SK-N-SH treated with all-trans-retinoic acid at 6 μM for 48 hours (cell line): ENCODE measurements around the gene TAOK1.

Experiments used
- ATAC-seq: fragments of 200-7000 bp; cut with Tn5 transposase; 3 replicates; pipeline ENCODE4 v1.9.1; 2020; ENCODE audit warnings: mild to moderate bottlenecking, moderate library complexity
- ARNTL ChIP-seq: fragments of 450-650 bp; formaldehyde crosslinking; IDR thresholded peaks from 2 replicates; pipeline ENCODE4 v1.5.0; 2020; ENCODE audit warnings: low read depth, mild to moderate bottlenecking, moderate library complexity, borderline replicate concordance
- BACH2 ChIP-seq: fragments of 250-450 bp; sonication (Bioruptor Pico); IDR thresholded peaks from 2 replicates; pipeline ENCODE4 v1.9.0; 2021; ENCODE audit warnings: mild to moderate bottlenecking, borderline replicate concordance
- CSDC2 ChIP-seq: fragments of 250-450 bp; sonication (Bioruptor Pico); IDR thresholded peaks from 2 replicates; pipeline ENCODE4 v1.5.0; 2020; ENCODE audit warnings: mild to moderate bottlenecking, moderate library complexity
- CSRNP3 ChIP-seq: fragments of 250-450 bp; sonication (Bioruptor Pico); IDR thresholded peaks from 2 replicates; pipeline ENCODE4 v1.5.1; 2021; ENCODE audit warnings: mild to moderate bottlenecking, moderate library complexity
- ESRRG ChIP-seq: fragments of 250-450 bp; sonication (Bioruptor Pico); IDR thresholded peaks from 2 replicates; pipeline ENCODE4 v1.6.1; 2021; ENCODE audit warnings: mild to moderate bottlenecking
- ISL1 ChIP-seq: fragments of 250-450 bp; sonication (Bioruptor Pico); IDR thresholded peaks from 2 replicates; pipeline ENCODE4 v2.1.2; 2022; ENCODE audit warnings: mild to moderate bottlenecking, moderate library complexity
- OSR1 ChIP-seq: fragments of 250-450 bp; sonication (Bioruptor Pico); IDR thresholded peaks from 2 replicates; pipeline ENCODE4 v1.8.0; 2022; ENCODE audit warnings: moderate library complexity, mild to moderate bottlenecking, inconsistent platforms
- PPARA ChIP-seq: fragments of 250-450 bp; sonication (Bioruptor Pico); IDR thresholded peaks from 2 replicates; pipeline ENCODE4 v1.5.0; 2020; ENCODE audit warnings: mild to moderate bottlenecking, borderline replicate concordance
- SNAI2 ChIP-seq: fragments of 250-450 bp; sonication (Bioruptor Pico); IDR thresholded peaks from 2 replicates; pipeline ENCODE4 v1.5.0; 2020; ENCODE audit warnings: mild to moderate bottlenecking, moderate library complexity
- TCF4 ChIP-seq: fragments of 250-450 bp; sonication (Bioruptor Pico); IDR thresholded peaks from 2 replicates; pipeline ENCODE4 v1.8.0; 2021; ENCODE audit warnings: mild to moderate bottlenecking, moderate library complexity, borderline replicate concordance
- TOX ChIP-seq: fragments of 250-450 bp; sonication (Bioruptor Pico); IDR thresholded peaks from 2 replicates; pipeline ENCODE4 v1.8.0; 2021; ENCODE audit warnings: mild to moderate bottlenecking, moderate library complexity, borderline replicate concordance
- TSHZ2 ChIP-seq: fragments of 250-450 bp; sonication (Bioruptor Pico); IDR thresholded peaks from 2 replicates; pipeline ENCODE4 v1.5.0; 2020; ENCODE audit warnings: mild to moderate bottlenecking, moderate library complexity
- ZC3H10 ChIP-seq: fragments of 250-450 bp; sonication (Bioruptor Pico); IDR thresholded peaks from 2 replicates; pipeline ENCODE4 v1.5.1; 2021; ENCODE audit warnings: mild to moderate bottlenecking, moderate library complexity
- ZFP3 ChIP-seq: fragments of 250-450 bp; sonication (Bioruptor Pico); IDR thresholded peaks from 2 replicates; pipeline ENCODE4 v1.5.0; 2020; ENCODE audit warnings: mild to moderate bottlenecking, moderate library complexity
- ZFP30 ChIP-seq: fragments of 450-650 bp; formaldehyde crosslinking; IDR thresholded peaks from 2 replicates; pipeline ENCODE4 v1.5.0; 2022; ENCODE audit warnings: mild to moderate bottlenecking, moderate library complexity
- ZNF565 ChIP-seq: fragments of 450-650 bp; formaldehyde crosslinking; conservative IDR thresholded peaks from 2 replicates; pipeline ENCODE4 v1.5.0; 2020; ENCODE audit warnings: low read depth, mild to moderate bottlenecking, moderate library complexity
- ZNF70 ChIP-seq: fragments of 450-650 bp; formaldehyde crosslinking; IDR thresholded peaks from 2 replicates; pipeline ENCODE4 v1.5.0; 2020; ENCODE audit warnings: mild to moderate bottlenecking, moderate library complexity
- ZNF8 ChIP-seq: fragments of 450-650 bp; formaldehyde crosslinking; IDR thresholded peaks from 2 replicates; pipeline ENCODE4 v1.5.0; 2020; ENCODE audit warnings: mild to moderate bottlenecking, moderate library complexity
- TF ChIP-seq, protein P1 (sequence below): fragments of 250-450 bp; sonication (Bioruptor Pico); IDR thresholded peaks from 2 replicates; pipeline ENCODE4 v1.8.0; 2020; ENCODE audit warnings: mild to moderate bottlenecking, moderate library complexity, borderline replicate concordance
- TF ChIP-seq, protein P2 (sequence below): fragments of 250-450 bp; sonication (Bioruptor Pico); IDR thresholded peaks from 2 replicates; pipeline ENCODE4 v1.8.0; 2021; ENCODE audit warnings: low read depth, mild to moderate bottlenecking, moderate library complexity, borderline replicate concordance

Gene TAOK1

GRCh38 chr17:29576214-29577000 lies 186.2 kb downstream of the TAOK1 start:
- no peak for ATAC-seq
- TF ChIP-seq CSRNP3 (no peak), TOX (no peak), BACH2 (CRISPR knock-in tag) (no peak), OSR1 (CRISPR knock-in tag) (no peak), ZC3H10 (no peak), ZNF70 (no peak), CSDC2 (CRISPR knock-in tag) (no peak), ISL1 (CRISPR knock-in tag) (no peak), TCF4 (CRISPR knock-in tag) (no peak), ESRRG (CRISPR knock-in tag) (no peak), ARNTL (no peak), ZNF8 (CRISPR knock-in tag) (no peak)
- TF ChIP-seq, protein P1, sequence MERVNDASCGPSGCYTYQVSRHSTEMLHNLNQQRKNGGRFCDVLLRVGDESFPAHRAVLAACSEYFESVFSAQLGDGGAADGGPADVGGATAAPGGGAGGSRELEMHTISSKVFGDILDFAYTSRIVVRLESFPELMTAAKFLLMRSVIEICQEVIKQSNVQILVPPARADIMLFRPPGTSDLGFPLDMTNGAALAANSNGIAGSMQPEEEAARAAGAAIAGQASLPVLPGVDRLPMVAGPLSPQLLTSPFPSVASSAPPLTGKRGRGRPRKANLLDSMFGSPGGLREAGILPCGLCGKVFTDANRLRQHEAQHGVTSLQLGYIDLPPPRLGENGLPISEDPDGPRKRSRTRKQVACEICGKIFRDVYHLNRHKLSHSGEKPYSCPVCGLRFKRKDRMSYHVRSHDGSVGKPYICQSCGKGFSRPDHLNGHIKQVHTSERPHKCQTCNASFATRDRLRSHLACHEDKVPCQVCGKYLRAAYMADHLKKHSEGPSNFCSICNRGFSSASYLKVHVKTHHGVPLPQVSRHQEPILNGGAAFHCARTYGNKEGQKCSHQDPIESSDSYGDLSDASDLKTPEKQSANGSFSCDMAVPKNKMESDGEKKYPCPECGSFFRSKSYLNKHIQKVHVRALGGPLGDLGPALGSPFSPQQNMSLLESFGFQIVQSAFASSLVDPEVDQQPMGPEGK (CRISPR knock-in tag): no peak
- TF ChIP-seq, protein P2, sequence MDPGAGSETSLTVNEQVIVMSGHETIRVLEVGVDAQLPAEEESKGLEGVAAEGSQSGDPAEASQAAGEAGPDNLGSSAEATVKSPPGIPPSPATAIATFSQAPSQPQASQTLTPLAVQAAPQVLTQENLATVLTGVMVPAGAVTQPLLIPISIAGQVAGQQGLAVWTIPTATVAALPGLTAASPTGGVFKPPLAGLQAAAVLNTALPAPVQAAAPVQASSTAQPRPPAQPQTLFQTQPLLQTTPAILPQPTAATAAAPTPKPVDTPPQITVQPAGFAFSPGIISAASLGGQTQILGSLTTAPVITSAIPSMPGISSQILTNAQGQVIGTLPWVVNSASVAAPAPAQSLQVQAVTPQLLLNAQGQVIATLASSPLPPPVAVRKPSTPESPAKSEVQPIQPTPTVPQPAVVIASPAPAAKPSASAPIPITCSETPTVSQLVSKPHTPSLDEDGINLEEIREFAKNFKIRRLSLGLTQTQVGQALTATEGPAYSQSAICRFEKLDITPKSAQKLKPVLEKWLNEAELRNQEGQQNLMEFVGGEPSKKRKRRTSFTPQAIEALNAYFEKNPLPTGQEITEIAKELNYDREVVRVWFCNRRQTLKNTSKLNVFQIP (CRISPR knock-in tag): no peak

- ATAC-seq: no peak
- TF ChIP-seq BACH2 (CRISPR knock-in tag) (no peak), ZNF8 (CRISPR knock-in tag) (no peak), TOX (no peak), TCF4 (CRISPR knock-in tag) (no peak), PPARA (no peak), ZFP3 (CRISPR knock-in tag) (no peak), ESRRG (CRISPR knock-in tag) (no peak), ARNTL (no peak), ZC3H10 (no peak), ZNF565 (no peak), ISL1 (CRISPR knock-in tag) (no peak), CSRNP3 (no peak), SNAI2 (CRISPR knock-in tag) (no peak), TSHZ2 (no peak), CSDC2 (CRISPR knock-in tag) (no peak), OSR1 (CRISPR knock-in tag) (no peak), ZNF70 (no peak), ZFP30 (CRISPR knock-in tag) (no peak)
- TF ChIP-seq, protein P1 (CRISPR knock-in tag): no peak
- TF ChIP-seq, protein P2 (CRISPR knock-in tag): no peak
Observed at GRCh38 chr17:29577001-29577370, 186.8 kb downstream of the TAOK1 start.
